Liver (tissue), 9 donors: ENCODE measurements around the gene SHC2. TPM values are rescaled to one million over a fixed set of nuclear protein-coding genes. Genes with fewer than 3 reads are reported as not detected.

Source experiments
- DNase-seq: peaks from one replicate; pipeline ENCODE4 v3.0.0-alpha.2; 2017; ENCODE audit warnings: low spot score
- H3K27ac ChIP-seq, 2 donors: one replicate each; pipeline ENCODE4 v1.7.0; 2013; ENCODE audit warnings: inconsistent platforms in 2 of 2, low read length in 2 of 2, control low read depth in 1 of 2, low read depth in 1 of 2, mild to moderate bottlenecking in 1 of 2
- H3K27me3 ChIP-seq, 4 donors: one replicate each; pipeline versions ENCODE4 v1.6.1 to v1.7.0; 2013; ENCODE audit warnings: low read length in 3 of 4, inconsistent platforms in 1 of 4, mild to moderate bottlenecking in 1 of 4, moderate library complexity in 1 of 4; ENCODE audit not compliant: control insufficient read depth in 4 of 4, insufficient read depth in 4 of 4
- H3K36me3 ChIP-seq, 4 donors: one replicate each; pipeline versions ENCODE4 v1.6.1 to v1.7.0; 2013; ENCODE audit warnings: low read length in 3 of 4, mild to moderate bottlenecking in 3 of 4, low read depth in 1 of 4, moderate library complexity in 1 of 4; ENCODE audit not compliant: control insufficient read depth in 4 of 4, insufficient read depth in 3 of 4
- H3K4me1 ChIP-seq, 4 donors: one replicate each; pipeline versions ENCODE4 v1.6.1 to v1.7.0; 2013; ENCODE audit warnings: low read length in 3 of 4, mild to moderate bottlenecking in 3 of 4, moderate library complexity in 1 of 4; ENCODE audit not compliant: control insufficient read depth in 4 of 4, insufficient read depth in 4 of 4
- H3K4me3 ChIP-seq, 3 donors: one replicate each; pipeline versions ENCODE4 v1.6.1 to v1.7.0; 2013; ENCODE audit warnings: low read length in 3 of 3, control low read depth in 1 of 3, low read depth in 1 of 3, mild to moderate bottlenecking in 1 of 3
- H3K9ac ChIP-seq, 2 donors: one replicate each; pipeline ENCODE4 v1.7.0; 2013; ENCODE audit warnings: low read length in 2 of 2, mild to moderate bottlenecking in 2 of 2, moderate library complexity in 2 of 2, control low read depth in 1 of 2, low read depth in 1 of 2
- H3K9me3 ChIP-seq, 4 donors: one replicate each; pipeline versions ENCODE4 v1.6.1 to v1.7.0; 2013; ENCODE audit warnings: low read length in 3 of 4; ENCODE audit not compliant: control insufficient read depth in 4 of 4
- FOXA1 ChIP-seq: IDR thresholded peaks from 2 replicates; pipeline ENCODE4 v1.6.1; 2016; ENCODE audit warnings: antibody characterized with exemption
- GABPA ChIP-seq, 2 donors: IDR thresholded peaks in 1 of 2; conservative IDR thresholded peaks in 1 of 2; 2 replicates each; pipeline ENCODE4 v1.6.1; 2016; ENCODE audit warnings: antibody characterized with exemption in 2 of 2, mild to moderate bottlenecking in 1 of 2, moderate library complexity in 1 of 2
- HNF4G ChIP-seq: IDR thresholded peaks from 2 replicates; pipeline ENCODE4 v1.6.1; 2016; ENCODE audit warnings: antibody characterized with exemption
- JUND ChIP-seq, 2 donors: IDR thresholded peaks; 2 replicates each; pipeline ENCODE4 v1.6.1; 2016; ENCODE audit warnings: antibody characterized with exemption in 2 of 2
- NR2F2 ChIP-seq: IDR thresholded peaks from 2 replicates; pipeline ENCODE4 v1.6.1; 2016; ENCODE audit warnings: antibody characterized with exemption
- RAD21 ChIP-seq, 2 donors: IDR thresholded peaks; 2 replicates each; pipeline ENCODE4 v1.6.1; 2016; ENCODE audit warnings: antibody characterized with exemption in 2 of 2, mild to moderate bottlenecking in 2 of 2
- RXRA ChIP-seq, 2 donors: IDR thresholded peaks; 2 replicates each; pipeline ENCODE4 v1.6.1; 2017 to 2018; ENCODE audit warnings: antibody characterized with exemption in 2 of 2, mild to moderate bottlenecking in 1 of 2
- SP1 ChIP-seq: IDR thresholded peaks from 2 replicates; pipeline ENCODE4 v1.6.1; 2018; ENCODE audit warnings: antibody characterized with exemption, mild to moderate bottlenecking
- TAF1 ChIP-seq: conservative IDR thresholded peaks from 2 replicates; pipeline ENCODE4 v1.6.1; 2016; ENCODE audit warnings: antibody characterized with exemption, mild to moderate bottlenecking
- YY1 ChIP-seq: IDR thresholded peaks from 2 replicates; pipeline ENCODE4 v1.6.1; 2016; ENCODE audit warnings: antibody characterized with exemption, mild to moderate bottlenecking
- WGBS: extraction: QIAGEN DNeasy Blood & Tissue Kit; methylation state at CpG from one replicate; pipeline ENCODE4 v1.1.7; 2013; 5-methylcytosine and 5-hydroxymethylcytosine counted together
- polyA plus RNA-seq, 2 donors: library from polyadenylated mRNA; stranded (reverse) in 1 of 2; unstranded in 1 of 2; fragments of 200-250 nt in 1 of 2; fragments of >200 nt in 1 of 2; fragmentation: Nextera tagmentation in 1 of 2; extraction: Ambion mirVana in 1 of 2; gene quantifications; one replicate each; pipeline versions ENCODE4 v1.2.1 to v1.2.3, GENCODE V29; 2013 to 2015
- total RNA-seq, 2 donors: library from RNA; depleted of rRNA; stranded (reverse); fragments of >200 nt; gene quantifications; one replicate each; pipeline ENCODE4 v1.2.3, GENCODE V29; 2014
- TF ChIP-seq, protein P1 (sequence below): IDR thresholded peaks from 2 replicates; pipeline ENCODE4 v1.6.1; 2016; ENCODE audit warnings: antibody characterized with exemption
- TF ChIP-seq, protein P2 (sequence below): fragments of 150-350 bp; IDR thresholded peaks from 2 replicates; pipeline ENCODE4 v1.5.1; 2017; ENCODE audit warnings: improper control_type of control experiment, low read depth, low read length; ENCODE audit not compliant: missing input control
- TF ChIP-seq, protein P3 (sequence below): IDR thresholded peaks from 2 replicates; pipeline ENCODE4 v1.6.1; 2016; ENCODE audit warnings: antibody characterized with exemption
- TF ChIP-seq, protein P4 (sequence below): IDR thresholded peaks from 2 replicates; pipeline ENCODE4 v1.6.1; 2016; ENCODE audit warnings: antibody characterized with exemption
- donor health status: healthy.
- donor health status: healthy.
- donor health status: healthy.
- donor health status: healthy.
- donor health status: healthy.

The SHC2 gene
- total and polyA plus RNA-seq, 4 donors: 15.6 to 43.0 (median 23.0) TPM

DNA sequence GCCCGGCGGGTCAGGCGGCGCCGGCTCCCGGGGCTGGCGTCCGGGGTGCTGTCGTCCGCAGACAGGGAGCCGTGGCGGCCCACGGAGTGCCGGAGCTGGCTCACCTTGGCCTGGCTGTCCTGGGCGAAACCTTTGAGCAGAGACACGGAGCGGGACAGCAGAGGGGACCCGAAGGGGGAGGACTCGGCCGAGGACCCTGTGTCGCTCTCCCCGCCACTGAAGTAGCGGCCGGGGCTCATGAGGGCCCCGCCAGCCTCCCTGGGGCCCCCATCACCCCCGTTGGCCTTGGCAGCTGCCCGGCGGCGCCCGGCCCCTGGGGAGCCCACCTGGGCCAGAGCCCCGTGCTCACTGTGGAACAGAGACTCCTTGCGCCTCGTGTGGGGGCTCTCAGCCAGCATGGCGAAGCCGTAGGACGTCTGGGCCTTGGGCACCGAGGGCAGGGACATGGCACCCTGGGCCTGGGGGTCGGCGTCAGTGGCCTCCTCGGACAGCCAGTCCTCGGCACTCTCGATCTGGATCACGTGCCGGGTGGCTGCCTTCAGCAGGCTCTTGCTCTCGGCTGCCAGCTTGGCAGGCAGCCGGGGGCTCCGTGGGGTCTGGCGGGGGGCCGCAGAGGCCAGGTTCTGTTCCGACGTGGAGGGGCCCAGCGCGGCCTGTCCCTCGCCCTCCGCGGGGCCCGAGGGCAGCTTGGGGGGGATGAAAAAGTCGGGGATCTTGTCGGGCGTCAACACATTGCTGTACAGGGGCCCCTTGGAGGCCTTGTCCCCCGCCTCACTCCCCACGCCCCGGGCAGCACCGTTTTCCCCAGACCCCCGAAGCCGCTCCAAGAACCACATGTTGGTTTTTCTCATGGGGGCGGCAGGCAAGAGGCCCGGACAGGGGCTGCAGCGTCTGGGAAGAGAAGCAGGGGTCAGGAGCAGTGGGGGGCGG, 53.1 kb downstream of the SHC2 start:
- no peaks in the 10 kb centered on the region for H3K36me3 ChIP-seq
- 73% methylated on average over 70 of the region's 70 CpGs for WGBS
- no peak overlapping the region for H3K9ac ChIP-seq
- no peak overlapping the region for H3K27ac ChIP-seq
- DNase-seq: no peak
- TF ChIP-seq JUND (IDR thresholded peaks at IDR 0.05) (no peak), GABPA (IDR thresholded peaks at IDR 0.05 in 1 of 2, conservative IDR thresholded peaks at IDR 0.05 in 1 of 2) (no peak)
- H3K4me3 ChIP-seq: no peak overlapping the region
- no peaks in the 10 kb centered on the region for H3K9me3 ChIP-seq
- H3K27me3 ChIP-seq: peaks cover 0 to 2% (median 0%) of the 10 kb centered on the region in 4 donors
- H3K4me1 ChIP-seq: peaks cover 12 to 17% (median 14%) of the 10 kb centered on the region in 4 donors

DNA sequence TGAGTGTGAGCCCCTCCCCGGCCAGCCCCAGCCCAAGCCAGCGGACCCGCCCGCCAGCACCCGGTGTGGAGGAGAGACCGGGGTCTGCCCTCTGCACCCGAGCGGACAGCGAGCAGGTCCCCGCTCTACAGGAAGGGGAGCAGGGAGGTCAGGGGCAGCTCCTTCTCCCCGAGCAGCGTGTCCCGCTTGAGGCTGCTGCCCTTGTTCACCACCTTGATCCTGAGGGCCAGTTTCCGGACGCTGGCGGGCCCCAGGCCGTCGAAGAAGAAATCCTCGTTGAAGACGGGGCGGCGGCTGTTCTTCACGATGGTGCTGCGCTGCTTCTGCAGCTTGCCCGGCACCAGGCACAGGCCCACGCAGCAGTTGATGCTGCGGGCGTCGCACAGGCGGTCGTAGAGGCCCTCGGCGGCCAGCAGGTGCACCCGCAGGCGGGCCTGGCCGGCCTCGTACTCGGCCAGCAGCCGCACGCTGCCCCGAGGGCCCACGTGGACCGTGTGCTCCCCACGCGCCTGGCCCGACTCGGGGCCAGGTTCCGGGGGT, 53.8 kb downstream of the SHC2 start:
- Histone ChIP-seq H3K27ac (no peak overlapping the region), H3K4me1 (peaks cover 12 to 17% (median 14%) of the 10 kb centered on the region in 4 donors), H3K9ac (no peak overlapping the region), H3K4me3 (no peak overlapping the region), H3K36me3 (no peaks in the 10 kb centered on the region), H3K9me3 (no peaks in the 10 kb centered on the region), H3K27me3 (peaks cover 0 to 2% (median 0%) of the 10 kb centered on the region in 4 donors)
- 83% methylated on average over 48 of the region's 48 CpGs for WGBS
- DNase-seq: no peak
- TF ChIP-seq RXRA (IDR thresholded peaks at IDR 0.05) (no peak), FOXA1 (no peak), SP1 (no peak), RAD21 (IDR thresholded peaks at IDR 0.05) (no peak), TAF1 (no peak), NR2F2 (no peak), YY1 (no peak), HNF4G (no peak), GABPA (IDR thresholded peaks at IDR 0.05 in 1 of 2, conservative IDR thresholded peaks at IDR 0.05 in 1 of 2) (no peak)
- TF ChIP-seq, protein P1, sequence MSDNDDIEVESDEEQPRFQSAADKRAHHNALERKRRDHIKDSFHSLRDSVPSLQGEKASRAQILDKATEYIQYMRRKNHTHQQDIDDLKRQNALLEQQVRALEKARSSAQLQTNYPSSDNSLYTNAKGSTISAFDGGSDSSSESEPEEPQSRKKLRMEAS: no peak
- TF ChIP-seq, protein P2, sequence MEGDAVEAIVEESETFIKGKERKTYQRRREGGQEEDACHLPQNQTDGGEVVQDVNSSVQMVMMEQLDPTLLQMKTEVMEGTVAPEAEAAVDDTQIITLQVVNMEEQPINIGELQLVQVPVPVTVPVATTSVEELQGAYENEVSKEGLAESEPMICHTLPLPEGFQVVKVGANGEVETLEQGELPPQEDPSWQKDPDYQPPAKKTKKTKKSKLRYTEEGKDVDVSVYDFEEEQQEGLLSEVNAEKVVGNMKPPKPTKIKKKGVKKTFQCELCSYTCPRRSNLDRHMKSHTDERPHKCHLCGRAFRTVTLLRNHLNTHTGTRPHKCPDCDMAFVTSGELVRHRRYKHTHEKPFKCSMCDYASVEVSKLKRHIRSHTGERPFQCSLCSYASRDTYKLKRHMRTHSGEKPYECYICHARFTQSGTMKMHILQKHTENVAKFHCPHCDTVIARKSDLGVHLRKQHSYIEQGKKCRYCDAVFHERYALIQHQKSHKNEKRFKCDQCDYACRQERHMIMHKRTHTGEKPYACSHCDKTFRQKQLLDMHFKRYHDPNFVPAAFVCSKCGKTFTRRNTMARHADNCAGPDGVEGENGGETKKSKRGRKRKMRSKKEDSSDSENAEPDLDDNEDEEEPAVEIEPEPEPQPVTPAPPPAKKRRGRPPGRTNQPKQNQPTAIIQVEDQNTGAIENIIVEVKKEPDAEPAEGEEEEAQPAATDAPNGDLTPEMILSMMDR: no peak
- TF ChIP-seq, protein P3, sequence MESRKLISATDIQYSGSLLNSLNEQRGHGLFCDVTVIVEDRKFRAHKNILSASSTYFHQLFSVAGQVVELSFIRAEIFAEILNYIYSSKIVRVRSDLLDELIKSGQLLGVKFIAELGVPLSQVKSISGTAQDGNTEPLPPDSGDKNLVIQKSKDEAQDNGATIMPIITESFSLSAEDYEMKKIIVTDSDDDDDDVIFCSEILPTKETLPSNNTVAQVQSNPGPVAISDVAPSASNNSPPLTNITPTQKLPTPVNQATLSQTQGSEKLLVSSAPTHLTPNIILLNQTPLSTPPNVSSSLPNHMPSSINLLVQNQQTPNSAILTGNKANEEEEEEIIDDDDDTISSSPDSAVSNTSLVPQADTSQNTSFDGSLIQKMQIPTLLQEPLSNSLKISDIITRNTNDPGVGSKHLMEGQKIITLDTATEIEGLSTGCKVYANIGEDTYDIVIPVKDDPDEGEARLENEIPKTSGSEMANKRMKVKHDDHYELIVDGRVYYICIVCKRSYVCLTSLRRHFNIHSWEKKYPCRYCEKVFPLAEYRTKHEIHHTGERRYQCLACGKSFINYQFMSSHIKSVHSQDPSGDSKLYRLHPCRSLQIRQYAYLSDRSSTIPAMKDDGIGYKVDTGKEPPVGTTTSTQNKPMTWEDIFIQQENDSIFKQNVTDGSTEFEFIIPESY: no peak
- TF ChIP-seq, protein P4, sequence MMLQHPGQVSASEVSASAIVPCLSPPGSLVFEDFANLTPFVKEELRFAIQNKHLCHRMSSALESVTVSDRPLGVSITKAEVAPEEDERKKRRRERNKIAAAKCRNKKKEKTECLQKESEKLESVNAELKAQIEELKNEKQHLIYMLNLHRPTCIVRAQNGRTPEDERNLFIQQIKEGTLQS: no peak
